KMS-11 (cell line): ENCODE results near the gene OSBPL1A.

Experiments
- H2AFZ ChIP-seq: fragments of 200-600 bp; sonication (generic); 2 replicates; pipeline ENCODE4 v1.6.1; 2016; ENCODE audit warnings: antibody characterized with exemption, mixed run types, low read depth
- H3K27ac ChIP-seq: fragments of 200-600 bp; sonication (generic); 2 replicates; pipeline ENCODE4 v1.6.1; 2016; ENCODE audit warnings: mild to moderate bottlenecking, mixed run types
- H3K27me3 ChIP-seq: fragments of 200-600 bp; sonication (generic); 2 replicates; pipeline ENCODE4 v1.6.1; 2017; ENCODE audit warnings: mild to moderate bottlenecking, low read depth, mixed run types, moderate library complexity; ENCODE audit not compliant: insufficient read depth
- H3K36me3 ChIP-seq: fragments of 200-600 bp; sonication (generic); 2 replicates; pipeline ENCODE4 v1.6.1; 2017; ENCODE audit warnings: mild to moderate bottlenecking, mixed run types; ENCODE audit not compliant: insufficient read depth
- H3K4me1 ChIP-seq: fragments of 200-600 bp; sonication (generic); 2 replicates; pipeline ENCODE4 v1.6.1; 2016; ENCODE audit warnings: mild to moderate bottlenecking, low read depth, mixed run types; ENCODE audit not compliant: poor library complexity, severe bottlenecking
- H3K4me2 ChIP-seq: fragments of 200-600 bp; sonication (generic); 2 replicates; pipeline ENCODE4 v1.7.0; 2016; ENCODE audit warnings: mild to moderate bottlenecking, mixed run types
- H3K4me3 ChIP-seq: fragments of 200-600 bp; sonication (generic); IDR thresholded peaks from 2 replicates; pipeline ENCODE4 v1.6.1; 2017; ENCODE audit warnings: low read depth, low read length, mixed read lengths; ENCODE audit not compliant: insufficient read depth
- H3K79me2 ChIP-seq: fragments of 200-600 bp; sonication (generic); 2 replicates; pipeline ENCODE4 v1.6.1; 2016; ENCODE audit warnings: low read depth, mixed run types; ENCODE audit not compliant: insufficient read depth
- H3K9ac ChIP-seq: fragments of 200-600 bp; sonication (generic); 2 replicates; pipeline ENCODE4 v1.6.1; 2016; ENCODE audit warnings: mild to moderate bottlenecking, mixed run types
- H4K20me1 ChIP-seq: fragments of 200-600 bp; sonication (generic); 2 replicates; pipeline ENCODE4 v1.6.1; 2016; ENCODE audit warnings: mild to moderate bottlenecking, mixed run types; ENCODE audit not compliant: insufficient read depth
- TF ChIP-seq, protein P1 (sequence below): fragments of 200-600 bp; sonication (generic); conservative IDR thresholded peaks from 2 replicates; pipeline ENCODE4 v1.6.1; 2017; ENCODE audit warnings: low read depth, mild to moderate bottlenecking, antibody characterized with exemption, low read length, moderate library complexity, mixed read lengths

Gene OSBPL1A

DNA sequence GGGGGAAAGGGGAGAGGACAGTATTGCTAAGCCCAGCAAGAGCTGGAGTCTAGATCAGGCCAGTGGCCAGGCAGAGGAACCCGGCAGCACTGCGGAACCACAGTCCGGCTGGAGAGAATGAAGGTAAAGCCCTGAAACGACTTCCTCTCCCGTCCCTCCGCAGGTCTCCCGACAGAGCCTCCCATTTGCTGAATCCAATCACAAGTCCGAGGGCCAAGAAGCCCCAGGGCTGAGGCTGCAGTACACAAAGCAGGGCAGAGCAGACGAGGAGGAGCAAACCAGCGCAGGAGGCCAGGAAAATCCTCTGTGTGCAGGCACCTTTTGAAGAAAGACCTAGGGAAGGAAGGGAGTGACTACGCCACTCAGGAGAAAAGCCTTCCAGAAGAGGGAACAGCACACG lies 104.4 kb downstream of the OSBPL1A start:
- no peaks in the 10 kb centered on the region for H3K36me3 ChIP-seq
- no peak overlapping the region for H3K27ac ChIP-seq
- no peaks in the 10 kb centered on the region for H3K27me3 ChIP-seq
- TF ChIP-seq, protein P1, sequence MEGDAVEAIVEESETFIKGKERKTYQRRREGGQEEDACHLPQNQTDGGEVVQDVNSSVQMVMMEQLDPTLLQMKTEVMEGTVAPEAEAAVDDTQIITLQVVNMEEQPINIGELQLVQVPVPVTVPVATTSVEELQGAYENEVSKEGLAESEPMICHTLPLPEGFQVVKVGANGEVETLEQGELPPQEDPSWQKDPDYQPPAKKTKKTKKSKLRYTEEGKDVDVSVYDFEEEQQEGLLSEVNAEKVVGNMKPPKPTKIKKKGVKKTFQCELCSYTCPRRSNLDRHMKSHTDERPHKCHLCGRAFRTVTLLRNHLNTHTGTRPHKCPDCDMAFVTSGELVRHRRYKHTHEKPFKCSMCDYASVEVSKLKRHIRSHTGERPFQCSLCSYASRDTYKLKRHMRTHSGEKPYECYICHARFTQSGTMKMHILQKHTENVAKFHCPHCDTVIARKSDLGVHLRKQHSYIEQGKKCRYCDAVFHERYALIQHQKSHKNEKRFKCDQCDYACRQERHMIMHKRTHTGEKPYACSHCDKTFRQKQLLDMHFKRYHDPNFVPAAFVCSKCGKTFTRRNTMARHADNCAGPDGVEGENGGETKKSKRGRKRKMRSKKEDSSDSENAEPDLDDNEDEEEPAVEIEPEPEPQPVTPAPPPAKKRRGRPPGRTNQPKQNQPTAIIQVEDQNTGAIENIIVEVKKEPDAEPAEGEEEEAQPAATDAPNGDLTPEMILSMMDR, result no peak
- no peak overlapping the region for H3K4me2 ChIP-seq
- no peak overlapping the region for H3K9ac ChIP-seq
- H3K4me1 ChIP-seq, result no peaks in the 10 kb centered on the region
- H3K79me2 ChIP-seq, result no peaks in the 10 kb centered on the region
- H4K20me1 ChIP-seq, result no peaks in the 10 kb centered on the region
- H3K4me3 ChIP-seq, result no peak overlapping the region
- H2AFZ ChIP-seq, result no peak overlapping the region

DNA sequence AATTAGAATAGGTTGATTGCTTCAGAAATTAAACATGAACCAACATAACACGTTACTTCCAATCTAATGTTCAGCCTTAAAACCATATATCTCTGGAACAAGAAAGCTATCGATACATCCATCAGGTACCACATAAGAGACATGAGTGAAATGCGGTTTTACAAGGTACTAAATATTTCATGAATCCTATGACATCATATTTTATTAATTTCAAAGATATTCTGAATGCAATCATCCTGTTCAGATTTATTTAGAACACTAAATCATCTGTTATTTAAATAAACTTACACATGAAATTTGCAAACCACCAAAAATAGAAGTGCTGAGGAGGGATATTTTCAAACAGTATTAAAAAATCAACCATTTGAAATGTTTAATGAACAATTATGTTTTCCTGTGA lies 119.0 kb downstream of the OSBPL1A start:
- H3K4me3 ChIP-seq, result no peak overlapping the region
- H3K36me3 ChIP-seq, result no peaks in the 10 kb centered on the region
- H3K9ac ChIP-seq, result no peak overlapping the region
- no peaks in the 10 kb centered on the region for H3K79me2 ChIP-seq
- H4K20me1 ChIP-seq, result no peaks in the 10 kb centered on the region
- H3K4me1 ChIP-seq, result no peaks in the 10 kb centered on the region
- H3K27ac ChIP-seq, result no peak overlapping the region
- H2AFZ ChIP-seq, result no peak overlapping the region
- no peak overlapping the region for H3K4me2 ChIP-seq
- H3K27me3 ChIP-seq, result no peaks in the 10 kb centered on the region
- TF ChIP-seq, protein P1, result no peak

DNA sequence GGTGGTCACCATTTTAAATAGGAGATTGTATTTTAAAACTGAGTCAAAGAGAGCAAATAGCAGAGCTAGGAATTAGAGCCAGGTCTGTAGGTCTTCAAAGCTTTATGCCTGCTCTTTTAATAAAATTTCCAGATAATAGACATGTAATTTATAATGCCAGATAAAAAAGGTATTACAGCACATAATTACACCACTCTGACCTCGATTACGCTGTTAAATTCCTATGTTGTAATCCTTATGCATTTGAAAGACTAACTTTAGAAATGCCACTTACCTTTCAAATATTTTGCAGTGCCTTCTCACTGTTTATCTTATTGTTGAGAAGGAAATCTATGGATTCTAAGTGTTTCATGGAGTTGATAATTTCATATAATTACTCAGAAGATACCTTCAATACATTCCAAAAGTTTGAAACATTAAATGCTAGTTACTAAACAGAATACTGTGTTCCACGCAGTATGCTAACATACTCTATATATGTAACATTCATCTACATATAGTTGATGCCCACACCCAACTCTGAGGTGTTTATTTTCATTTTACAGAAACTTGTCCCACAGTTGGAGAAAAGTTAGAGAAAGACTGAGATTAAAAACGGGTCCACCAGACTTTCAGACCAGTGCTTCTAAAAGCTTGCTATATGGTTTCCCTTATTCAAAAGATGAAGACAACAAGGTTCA lies 120.0 kb downstream of the OSBPL1A start:
- Histone ChIP-seq H3K4me2 (no peak overlapping the region), H3K36me3 (no peaks in the 10 kb centered on the region), H3K79me2 (no peaks in the 10 kb centered on the region), H2AFZ (no peak overlapping the region), H4K20me1 (no peaks in the 10 kb centered on the region), H3K4me1 (peaks cover 3% of the 10 kb centered on the region), H3K27ac (no peak overlapping the region), H3K27me3 (no peaks in the 10 kb centered on the region), H3K4me3 (no peak overlapping the region), H3K9ac (no peak overlapping the region)
- TF ChIP-seq, protein P1, result no peak

DNA sequence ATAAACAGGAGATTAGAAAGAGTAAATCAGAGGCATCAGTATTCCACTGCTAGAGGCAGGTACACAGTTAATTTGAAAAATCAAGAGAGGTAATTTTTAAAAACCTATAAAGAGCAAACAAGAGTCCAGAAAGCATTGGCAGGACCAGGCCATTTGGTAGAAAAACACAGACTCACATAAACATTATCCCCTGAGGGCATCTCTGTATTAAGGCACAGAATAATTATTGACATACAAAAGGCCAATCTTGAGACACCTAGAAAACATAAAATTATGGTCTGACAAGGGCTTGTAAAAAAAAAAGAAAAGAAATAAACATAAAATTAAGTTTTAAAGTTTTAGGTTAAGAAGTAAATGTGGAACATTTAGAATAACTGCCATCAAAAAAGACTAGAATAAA lies 120.6 kb downstream of the OSBPL1A start:
- no peaks in the 10 kb centered on the region for H3K36me3 ChIP-seq
- no peaks in the 10 kb centered on the region for H3K79me2 ChIP-seq
- H2AFZ ChIP-seq, result no peak overlapping the region
- peaks cover 9% of the 10 kb centered on the region for H3K4me1 ChIP-seq
- H3K9ac ChIP-seq, result no peak overlapping the region
- no peak overlapping the region for H3K27ac ChIP-seq
- TF ChIP-seq, protein P1, result no peak
- no peaks in the 10 kb centered on the region for H3K27me3 ChIP-seq
- no peak overlapping the region for H3K4me2 ChIP-seq
- H4K20me1 ChIP-seq, result no peaks in the 10 kb centered on the region
- no peak overlapping the region for H3K4me3 ChIP-seq
